DOHH2 (cell line): Measurements from ENCODE around the gene FRMD3.
A peak's percentile ranks its signal among the peaks of the same experiment; 100 is the strongest.

ENCODE experiments used
- EZH2phosphoT487 ChIP-seq: fragments of 200-600 bp; sonication (generic); IDR thresholded peaks from 2 replicates; pipeline ENCODE4 v1.6.1; 2017; ENCODE audit warnings: borderline replicate concordance, mild to moderate bottlenecking, antibody characterized with exemption, low read length, moderate library complexity, mixed read lengths
- TF ChIP-seq, protein P1 (sequence below): fragments of 200-600 bp; sonication (generic); IDR thresholded peaks from one replicate; pipeline ENCODE4 v1.5.1; 2014; ENCODE audit warnings: antibody characterized with exemption, mild to moderate bottlenecking, low read depth, low read length; ENCODE audit not compliant: poor library complexity, severe bottlenecking

DNA sequence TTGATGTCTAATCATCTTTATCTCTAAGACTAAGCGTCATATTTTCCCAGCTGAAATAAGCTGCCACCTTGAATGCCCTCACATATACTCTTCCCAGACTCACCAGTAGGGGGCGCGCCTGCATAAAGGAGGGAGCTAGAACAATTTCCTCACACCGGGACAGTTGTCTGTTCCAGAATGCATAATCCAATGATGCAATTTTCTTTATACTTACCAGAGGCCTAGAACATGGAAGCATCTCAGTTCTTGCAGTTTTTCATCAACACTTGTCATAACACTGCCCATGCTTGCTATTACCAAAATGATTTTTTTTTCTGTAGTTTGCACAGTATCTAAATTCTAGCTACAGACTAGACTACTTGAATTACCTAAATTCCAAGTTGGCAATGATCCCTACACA, 203.9 kb downstream of the FRMD3 start:
- TF ChIP-seq, protein P1, sequence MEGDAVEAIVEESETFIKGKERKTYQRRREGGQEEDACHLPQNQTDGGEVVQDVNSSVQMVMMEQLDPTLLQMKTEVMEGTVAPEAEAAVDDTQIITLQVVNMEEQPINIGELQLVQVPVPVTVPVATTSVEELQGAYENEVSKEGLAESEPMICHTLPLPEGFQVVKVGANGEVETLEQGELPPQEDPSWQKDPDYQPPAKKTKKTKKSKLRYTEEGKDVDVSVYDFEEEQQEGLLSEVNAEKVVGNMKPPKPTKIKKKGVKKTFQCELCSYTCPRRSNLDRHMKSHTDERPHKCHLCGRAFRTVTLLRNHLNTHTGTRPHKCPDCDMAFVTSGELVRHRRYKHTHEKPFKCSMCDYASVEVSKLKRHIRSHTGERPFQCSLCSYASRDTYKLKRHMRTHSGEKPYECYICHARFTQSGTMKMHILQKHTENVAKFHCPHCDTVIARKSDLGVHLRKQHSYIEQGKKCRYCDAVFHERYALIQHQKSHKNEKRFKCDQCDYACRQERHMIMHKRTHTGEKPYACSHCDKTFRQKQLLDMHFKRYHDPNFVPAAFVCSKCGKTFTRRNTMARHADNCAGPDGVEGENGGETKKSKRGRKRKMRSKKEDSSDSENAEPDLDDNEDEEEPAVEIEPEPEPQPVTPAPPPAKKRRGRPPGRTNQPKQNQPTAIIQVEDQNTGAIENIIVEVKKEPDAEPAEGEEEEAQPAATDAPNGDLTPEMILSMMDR, result peak; percentile 86
- no peak for TF ChIP-seq EZH2phosphoT487
